Stomach (tissue), 9 donors: ENCODE data around the gene WDR73. TPM values are rescaled to one million over a fixed set of nuclear protein-coding genes. Genes with fewer than 3 reads are reported as not detected.

Experiments used
- DNase-seq, 2 donors: peaks; one replicate each; pipeline versions ENCODE4 v3.0.0 to v3.0.0-alpha.2; 2013 to 2019
- H3K27ac ChIP-seq, 5 donors: fragments of 200-600 bp in 4 of 5; sonication (generic) in 4 of 5; one replicate each; pipeline ENCODE4 v1.5.1; 2013 to 2019; ENCODE audit warnings: mild to moderate bottlenecking in 1 of 5, moderate library complexity in 1 of 5
- H3K27me3 ChIP-seq, 3 donors: fragments of 200-600 bp; sonication (generic); one replicate each; pipeline ENCODE4 v1.5.1; 2017 to 2019; ENCODE audit warnings: mixed run types in 1 of 3
- H3K36me3 ChIP-seq, 4 donors: fragments of 200-600 bp; sonication (generic); 1 replicate in 3 of 4; 2 replicates in 1 of 4; pipeline ENCODE4 v1.5.1; 2016 to 2019
- H3K4me1 ChIP-seq, 4 donors: fragments of 200-600 bp; sonication (generic); one replicate each; pipeline ENCODE4 v1.5.1; 2016 to 2019
- H3K4me3 ChIP-seq, 4 donors: fragments of 200-600 bp; sonication (generic) in 3 of 4; one replicate each; pipeline ENCODE4 v1.5.1; 2016 to 2019; ENCODE audit warnings: mild to moderate bottlenecking in 1 of 4
- H3K9me3 ChIP-seq, 4 donors: fragments of 200-600 bp; sonication (generic); one replicate each; pipeline ENCODE4 v1.5.1; 2016 to 2019
- EP300 ChIP-seq: sonication (generic); formaldehyde crosslinking; IDR thresholded peaks from one replicate; pipeline ENCODE4 v1.6.1; 2017; ENCODE audit warnings: antibody characterized with exemption
- POLR2A ChIP-seq, 4 donors: fragments of 450-650 bp; IDR thresholded peaks; one replicate each; pipeline ENCODE4 v1.6.1; 2016; ENCODE audit warnings: antibody characterized with exemption in 4 of 4, control low read depth in 2 of 4, mild to moderate bottlenecking in 1 of 4, moderate library complexity in 1 of 4
- POLR2AphosphoS5 ChIP-seq, 3 donors: sonication (generic); formaldehyde crosslinking; IDR thresholded peaks; one replicate each; pipeline ENCODE4 v1.6.1; 2016; ENCODE audit warnings: antibody characterized with exemption in 3 of 3
- WGBS, 5 donors: extraction: QIAGEN DNeasy Blood & Tissue Kit in 3 of 5; methylation state at CpG; one replicate each; pipeline versions ENCODE4 v1.1.5 to v1.1.7; 2013 to 2018; 5-methylcytosine and 5-hydroxymethylcytosine counted together
- intact Hi-C: fragments of 100-400 bp; cut with DNase I; formaldehyde crosslinking; loops from one replicate; pipeline ENCODE4 v1.15.1; 2023; ENCODE audit warnings: low total_unique reads
- polyA plus RNA-seq, 3 donors: library from polyadenylated mRNA; stranded (reverse); fragments of 200-250 nt; gene quantifications; one replicate each; pipeline ENCODE4 v1.2.3, GENCODE V29; 2013
- total RNA-seq, 5 donors: library from RNA; depleted of rRNA; stranded (reverse); fragments of >200 nt; gene quantifications; one replicate each; pipeline versions ENCODE4 v1.1.0 to v1.2.3, GENCODE V29; 2014 to 2016
- TF ChIP-seq, protein P1 (sequence below), 7 experiments: fragments of 450-650 bp in 4 of 7; fragments of 200-600 bp in 3 of 7; sonication (generic) in 3 of 7; IDR thresholded peaks; one replicate each; pipeline ENCODE4 v1.5.1; 2016 to 2019; ENCODE audit warnings: antibody characterized with exemption in 7 of 7, control low read depth in 2 of 7, mild to moderate bottlenecking in 1 of 7
- donor health status: healthy with polysubstance abuse.
- donor health status: Bipolar disorder and iron deficiency.
- donor health status: healthy.

The WDR73 gene
- total and polyA plus RNA-seq, 8 donors = 9.1 to 70.1 (median 21.2) TPM

GRCh38 chr15:84624359-84624758, 29.7 kb downstream of the WDR73 start:
- no peak overlapping the region for H3K4me3 ChIP-seq
- peak overlapping the region in 1 of 5 donors; percentile 14 for H3K27ac ChIP-seq
- no peak for DNase-seq
- TF ChIP-seq EP300 (no peak), POLR2AphosphoS5 (IDR thresholded peaks at IDR 0.05) (no peak), POLR2A (IDR thresholded peaks at IDR 0.05) (no peak)
- TF ChIP-seq, protein P1, sequence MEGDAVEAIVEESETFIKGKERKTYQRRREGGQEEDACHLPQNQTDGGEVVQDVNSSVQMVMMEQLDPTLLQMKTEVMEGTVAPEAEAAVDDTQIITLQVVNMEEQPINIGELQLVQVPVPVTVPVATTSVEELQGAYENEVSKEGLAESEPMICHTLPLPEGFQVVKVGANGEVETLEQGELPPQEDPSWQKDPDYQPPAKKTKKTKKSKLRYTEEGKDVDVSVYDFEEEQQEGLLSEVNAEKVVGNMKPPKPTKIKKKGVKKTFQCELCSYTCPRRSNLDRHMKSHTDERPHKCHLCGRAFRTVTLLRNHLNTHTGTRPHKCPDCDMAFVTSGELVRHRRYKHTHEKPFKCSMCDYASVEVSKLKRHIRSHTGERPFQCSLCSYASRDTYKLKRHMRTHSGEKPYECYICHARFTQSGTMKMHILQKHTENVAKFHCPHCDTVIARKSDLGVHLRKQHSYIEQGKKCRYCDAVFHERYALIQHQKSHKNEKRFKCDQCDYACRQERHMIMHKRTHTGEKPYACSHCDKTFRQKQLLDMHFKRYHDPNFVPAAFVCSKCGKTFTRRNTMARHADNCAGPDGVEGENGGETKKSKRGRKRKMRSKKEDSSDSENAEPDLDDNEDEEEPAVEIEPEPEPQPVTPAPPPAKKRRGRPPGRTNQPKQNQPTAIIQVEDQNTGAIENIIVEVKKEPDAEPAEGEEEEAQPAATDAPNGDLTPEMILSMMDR (IDR thresholded peaks at IDR 0.05) = no peak
- H3K27me3 ChIP-seq = no peaks in the 10 kb centered on the region
- H3K4me1 ChIP-seq = no peaks in the 10 kb centered on the region
- peaks cover 21 to 72% (median 43%) of the 10 kb centered on the region in 4 donors for H3K36me3 ChIP-seq
- peaks cover 15 to 30% (median 19%) of the 10 kb centered on the region in 4 donors for H3K9me3 ChIP-seq
- WGBS, 5 donors = 82 to 90% (median 89%) methylated on average over 6 to 7 of the region's 7 CpGs
- intact Hi-C loops = no loop called here

DNA sequence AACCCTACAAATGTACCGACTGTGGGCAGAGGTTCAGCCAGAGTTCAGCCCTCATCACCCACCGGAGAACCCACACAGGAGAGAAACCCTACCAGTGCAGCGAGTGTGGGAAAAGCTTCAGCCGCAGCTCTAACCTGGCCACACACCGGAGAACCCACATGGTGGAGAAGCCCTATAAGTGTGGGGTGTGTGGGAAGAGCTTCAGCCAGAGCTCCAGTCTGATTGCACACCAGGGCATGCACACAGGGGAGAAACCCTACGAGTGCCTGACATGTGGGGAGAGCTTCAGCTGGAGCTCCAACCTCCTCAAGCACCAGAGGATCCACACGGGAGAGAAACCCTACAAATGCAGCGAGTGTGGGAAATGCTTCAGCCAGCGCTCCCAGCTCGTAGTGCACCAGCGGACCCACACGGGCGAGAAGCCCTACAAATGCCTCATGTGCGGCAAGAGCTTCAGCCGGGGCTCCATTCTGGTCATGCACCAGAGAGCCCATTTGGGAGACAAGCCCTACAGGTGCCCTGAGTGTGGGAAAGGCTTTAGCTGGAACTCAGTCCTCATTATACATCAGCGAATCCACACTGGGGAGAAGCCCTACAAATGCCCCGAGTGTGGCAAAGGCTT, 32.6 kb downstream of the WDR73 start:
- intact Hi-C loops = no loop called here
- Histone ChIP-seq H3K36me3 (peaks cover 21 to 62% (median 43%) of the 10 kb centered on the region in 4 donors), H3K9me3 (peaks cover 15 to 30% (median 19%) of the 10 kb centered on the region in 4 donors), H3K27ac (no peak overlapping the region), H3K27me3 (no peaks in the 10 kb centered on the region), H3K4me3 (no peak overlapping the region), H3K4me1 (peaks cover 0 to 7% (median 2%) of the 10 kb centered on the region in 4 donors)
- TF ChIP-seq EP300 (no peak), POLR2AphosphoS5 (IDR thresholded peaks at IDR 0.05) (no peak), POLR2A (IDR thresholded peaks at IDR 0.05) (no peak)
- TF ChIP-seq, protein P1 (IDR thresholded peaks at IDR 0.05) = no peak
- 95 to 100% (median 98%) methylated on average over 15 to 17 of the region's 17 CpGs for WGBS, 5 donors
- no peak for DNase-seq

DNA sequence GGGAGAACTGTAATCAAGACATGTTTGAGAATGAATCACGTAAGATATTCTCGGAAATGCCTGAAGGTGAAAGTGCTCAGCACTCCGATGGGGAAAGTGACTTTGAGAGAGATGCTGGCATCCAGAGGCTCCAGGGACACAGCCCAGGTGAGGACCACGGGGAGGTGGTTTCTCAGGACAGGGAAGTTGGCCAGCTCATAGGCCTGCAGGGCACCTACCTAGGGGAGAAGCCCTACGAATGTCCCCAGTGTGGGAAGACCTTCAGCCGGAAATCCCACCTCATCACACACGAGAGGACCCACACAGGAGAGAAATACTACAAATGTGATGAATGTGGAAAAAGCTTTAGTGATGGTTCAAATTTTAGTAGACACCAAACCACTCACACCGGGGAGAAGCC, 33.5 kb downstream of the WDR73 start:
- Histone ChIP-seq H3K4me3 (no peak overlapping the region), H3K27ac (no peak overlapping the region), H3K36me3 (peaks cover 21 to 53% (median 40%) of the 10 kb centered on the region in 4 donors), H3K4me1 (peaks cover 0 to 10% (median 2%) of the 10 kb centered on the region in 4 donors), H3K27me3 (no peaks in the 10 kb centered on the region), H3K9me3 (peaks cover 15 to 30% (median 19%) of the 10 kb centered on the region in 4 donors)
- intact Hi-C loops = no loop called here
- DNase-seq = no peak
- WGBS, 5 donors = 96 to 99% (median 97%) methylated on average over 8 of the region's 8 CpGs
- TF ChIP-seq EP300 (no peak), POLR2A (IDR thresholded peaks at IDR 0.05) (no peak), POLR2AphosphoS5 (IDR thresholded peaks at IDR 0.05) (no peak)
- TF ChIP-seq, protein P1 (IDR thresholded peaks at IDR 0.05) = no peak

- H3K27me3 ChIP-seq = no peaks in the 10 kb centered on the region
- peaks cover 0 to 10% (median 2%) of the 10 kb centered on the region in 4 donors for H3K4me1 ChIP-seq
- no peak overlapping the region for H3K27ac ChIP-seq
- TF ChIP-seq POLR2AphosphoS5 (IDR thresholded peaks at IDR 0.05) = no peak
- no peak for TF ChIP-seq EP300
- TF ChIP-seq, protein P1 (IDR thresholded peaks at IDR 0.05) = no peak
- TF ChIP-seq POLR2A (IDR thresholded peaks at IDR 0.05) = no peak
- H3K9me3 ChIP-seq = peaks cover 9 to 14% (median 11%) of the 10 kb centered on the region in 4 donors
- 80 to 92% (median 89%) methylated on average over 3 of the region's 3 CpGs for WGBS, 5 donors
- H3K36me3 ChIP-seq = peaks cover 8 to 18% (median 16%) of the 10 kb centered on the region in 4 donors
- no peak overlapping the region for H3K4me3 ChIP-seq
- no peak for DNase-seq
- intact Hi-C loops = no loop called here
Observed at GRCh38 chr15:84616235-84616634, 37.8 kb downstream of the WDR73 start.
